Measurements from ENCODE around the gene SENP6.

- TF ChIP-seq CTCF (optimal IDR thresholded peaks at IDR 0.05 in 1 of 3, IDR thresholded peaks at IDR 0.05 in 1 of 3, conservative IDR thresholded peaks at IDR 0.05 in 1 of 3; ENCODE audit: extremely low read depth in 1 of 3, insufficient read depth in 2 of 3, low read length in 3 of 3) (no peak), EZH2 (IDR thresholded peaks at IDR 0.05; ENCODE audit: low read length) (no peak)
Measured at GRCh38 chr6:75556240-75556639, 45.4 kb upstream of the SENP6 start.

Measured in keratinocyte (primary cell).